ENCODE measurements around the gene WDR45B. TPM values are rescaled to one million over a fixed set of nuclear protein-coding genes. Genes with fewer than 3 reads are reported as not detected.
A peak's percentile ranks its signal among the peaks of the same experiment; 100 is the strongest.

WDR45B gene
- total RNA-seq, 1 experiment from 2014 or later = 132 TPM

DNA sequence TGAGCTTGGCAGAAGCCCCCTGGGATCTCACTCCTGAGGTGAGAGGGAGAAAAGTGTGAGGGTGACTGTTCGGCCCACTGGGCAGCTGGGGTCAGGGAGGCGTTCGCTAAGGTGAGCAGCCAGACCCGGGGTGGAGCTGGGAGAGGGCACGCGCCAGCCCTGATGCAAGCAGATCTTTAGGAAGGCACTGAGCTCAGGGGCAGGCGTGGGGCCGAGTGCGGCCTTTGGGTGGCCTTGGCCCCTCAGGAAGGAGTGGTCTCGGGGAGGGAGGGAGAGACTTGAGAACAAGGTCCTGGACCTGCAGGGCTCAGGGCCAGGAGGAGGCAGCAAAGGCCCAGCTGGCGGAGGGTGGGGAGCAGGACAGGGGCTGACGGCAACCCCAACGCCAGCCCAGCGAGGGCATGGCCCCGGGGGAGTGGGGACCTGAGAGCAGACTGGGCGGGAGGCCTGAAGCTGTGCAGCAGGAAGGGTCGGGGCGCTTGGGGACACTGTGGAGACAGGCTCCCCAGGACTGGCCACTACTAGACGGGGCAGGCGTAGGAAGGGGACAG, 14.5 kb upstream of the WDR45B start:
- Histone ChIP-seq H3K27ac (ENCODE audit: low read length) (no peak overlapping the region), H3K9me3 (ENCODE audit: control insufficient read depth, insufficient read depth, low read depth, low read length) (no peaks in the 10 kb centered on the region), H3K4me1 (ENCODE audit: control insufficient read depth, insufficient read depth, low read length) (no peaks in the 10 kb centered on the region), H3K36me3 (ENCODE audit: control insufficient read depth, insufficient read depth, low read length) (no peaks in the 10 kb centered on the region), H3K27me3 (ENCODE audit: control insufficient read depth, insufficient read depth, low read length) (no peaks in the 10 kb centered on the region), H3K4me3 (ENCODE audit: low read depth in 2 of 2, low read length in 2 of 2) (no peak overlapping the region)
- intact Hi-C loops (cut with micrococcal nuclease; ENCODE audit: unreplicated experiment) = no loop called here
- DNase-seq (ENCODE audit: low read depth, low spot score) = no peak
- TF ChIP-seq TCF7L2 (IDR thresholded peaks at IDR 0.05; ENCODE audit: low read depth, low read length) (no peak), SIN3A (IDR thresholded peaks at IDR 0.05; ENCODE audit: borderline replicate concordance, insufficient read depth, low read depth, low read length) (no peak), POLR2AphosphoS5 (IDR thresholded peaks at IDR 0.05; ENCODE audit: low read depth, low read length) (no peak)
- TF ChIP-seq, protein P1, sequence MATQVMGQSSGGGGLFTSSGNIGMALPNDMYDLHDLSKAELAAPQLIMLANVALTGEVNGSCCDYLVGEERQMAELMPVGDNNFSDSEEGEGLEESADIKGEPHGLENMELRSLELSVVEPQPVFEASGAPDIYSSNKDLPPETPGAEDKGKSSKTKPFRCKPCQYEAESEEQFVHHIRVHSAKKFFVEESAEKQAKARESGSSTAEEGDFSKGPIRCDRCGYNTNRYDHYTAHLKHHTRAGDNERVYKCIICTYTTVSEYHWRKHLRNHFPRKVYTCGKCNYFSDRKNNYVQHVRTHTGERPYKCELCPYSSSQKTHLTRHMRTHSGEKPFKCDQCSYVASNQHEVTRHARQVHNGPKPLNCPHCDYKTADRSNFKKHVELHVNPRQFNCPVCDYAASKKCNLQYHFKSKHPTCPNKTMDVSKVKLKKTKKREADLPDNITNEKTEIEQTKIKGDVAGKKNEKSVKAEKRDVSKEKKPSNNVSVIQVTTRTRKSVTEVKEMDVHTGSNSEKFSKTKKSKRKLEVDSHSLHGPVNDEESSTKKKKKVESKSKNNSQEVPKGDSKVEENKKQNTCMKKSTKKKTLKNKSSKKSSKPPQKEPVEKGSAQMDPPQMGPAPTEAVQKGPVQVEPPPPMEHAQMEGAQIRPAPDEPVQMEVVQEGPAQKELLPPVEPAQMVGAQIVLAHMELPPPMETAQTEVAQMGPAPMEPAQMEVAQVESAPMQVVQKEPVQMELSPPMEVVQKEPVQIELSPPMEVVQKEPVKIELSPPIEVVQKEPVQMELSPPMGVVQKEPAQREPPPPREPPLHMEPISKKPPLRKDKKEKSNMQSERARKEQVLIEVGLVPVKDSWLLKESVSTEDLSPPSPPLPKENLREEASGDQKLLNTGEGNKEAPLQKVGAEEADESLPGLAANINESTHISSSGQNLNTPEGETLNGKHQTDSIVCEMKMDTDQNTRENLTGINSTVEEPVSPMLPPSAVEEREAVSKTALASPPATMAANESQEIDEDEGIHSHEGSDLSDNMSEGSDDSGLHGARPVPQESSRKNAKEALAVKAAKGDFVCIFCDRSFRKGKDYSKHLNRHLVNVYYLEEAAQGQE (IDR thresholded peaks at IDR 0.05; ENCODE audit: insufficient read depth in 1 of 2, low read depth in 2 of 2, low read length in 1 of 2) = no peak
- TF ChIP-seq, protein P2, sequence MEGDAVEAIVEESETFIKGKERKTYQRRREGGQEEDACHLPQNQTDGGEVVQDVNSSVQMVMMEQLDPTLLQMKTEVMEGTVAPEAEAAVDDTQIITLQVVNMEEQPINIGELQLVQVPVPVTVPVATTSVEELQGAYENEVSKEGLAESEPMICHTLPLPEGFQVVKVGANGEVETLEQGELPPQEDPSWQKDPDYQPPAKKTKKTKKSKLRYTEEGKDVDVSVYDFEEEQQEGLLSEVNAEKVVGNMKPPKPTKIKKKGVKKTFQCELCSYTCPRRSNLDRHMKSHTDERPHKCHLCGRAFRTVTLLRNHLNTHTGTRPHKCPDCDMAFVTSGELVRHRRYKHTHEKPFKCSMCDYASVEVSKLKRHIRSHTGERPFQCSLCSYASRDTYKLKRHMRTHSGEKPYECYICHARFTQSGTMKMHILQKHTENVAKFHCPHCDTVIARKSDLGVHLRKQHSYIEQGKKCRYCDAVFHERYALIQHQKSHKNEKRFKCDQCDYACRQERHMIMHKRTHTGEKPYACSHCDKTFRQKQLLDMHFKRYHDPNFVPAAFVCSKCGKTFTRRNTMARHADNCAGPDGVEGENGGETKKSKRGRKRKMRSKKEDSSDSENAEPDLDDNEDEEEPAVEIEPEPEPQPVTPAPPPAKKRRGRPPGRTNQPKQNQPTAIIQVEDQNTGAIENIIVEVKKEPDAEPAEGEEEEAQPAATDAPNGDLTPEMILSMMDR (IDR thresholded peaks at IDR 0.05) = no peak
- peak; percentile 31; the same call in 1 of the 2 replicates for ATAC-seq
- ChIA-PET POLR2A (interaction anchor here (0.6 kb wide), 1 partner anchor 102 kb away, joined by 3 read pairs; no protein-coding TSS in a partner anchor), CTCF (no interaction called here)
- in situ Hi-C loops (cut with HindIII; ENCODE audit: low pct_unique_long_range_greater_than_20kb, low sequenced_read_pairs) = no loop called here
- BruUV-seq (replicated peaks) = no TSS peak

DNA sequence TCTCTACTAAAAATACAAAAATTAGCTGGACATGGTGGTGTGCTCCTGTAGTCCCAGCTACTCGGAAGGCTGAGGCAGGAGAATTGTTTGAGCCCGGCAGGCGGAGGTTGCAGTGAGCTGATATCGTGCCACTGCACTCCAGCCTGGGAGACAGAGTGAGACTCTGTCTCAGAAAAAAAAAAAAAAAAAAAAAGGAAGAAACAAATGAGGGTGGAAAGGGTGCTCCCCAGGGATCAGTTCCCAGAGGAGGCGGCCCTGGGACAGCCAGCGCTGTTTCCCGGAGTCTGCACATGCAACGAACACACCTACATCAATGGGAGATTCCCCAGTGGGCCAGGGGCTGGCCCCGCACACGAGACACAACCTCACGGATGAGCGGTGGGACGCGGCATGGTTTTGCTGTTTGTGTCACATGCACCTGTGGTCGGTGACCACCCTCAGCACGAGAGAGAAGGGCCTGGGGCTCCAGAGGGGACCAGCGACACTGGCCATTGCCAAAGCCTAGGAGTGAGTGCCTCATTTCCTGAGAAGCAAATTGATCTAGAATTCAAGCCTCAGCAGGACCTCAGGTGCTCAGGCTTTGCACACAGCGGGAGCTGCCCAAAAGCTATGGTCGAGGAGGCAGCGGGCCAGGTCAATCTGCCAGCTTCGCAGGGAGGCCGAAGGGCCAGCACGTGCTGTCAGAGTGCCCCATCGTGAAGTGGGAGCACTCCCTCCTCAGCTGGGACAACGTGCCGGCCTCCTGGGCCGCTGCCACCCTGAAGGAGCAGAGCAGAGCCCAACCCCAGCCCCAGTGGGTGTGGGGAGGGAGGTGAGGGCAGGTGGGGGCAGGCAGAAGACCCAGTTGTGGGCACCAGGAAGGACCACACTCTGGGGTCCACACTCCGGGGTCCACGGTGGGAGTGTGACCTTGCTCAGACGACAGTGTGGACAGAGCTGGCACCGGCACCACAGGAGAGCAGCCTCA, 13.8 kb upstream of the WDR45B start:
- BruUV-seq (replicated peaks) = no TSS peak
- CTCF ChIA-PET = no interaction called here
- intact Hi-C loops (cut with micrococcal nuclease; ENCODE audit: unreplicated experiment) = no loop called here

More for the DNA sequence above, 13.8 kb upstream of the WDR45B start:
- TF ChIP-seq POLR2AphosphoS5 (IDR thresholded peaks at IDR 0.05; ENCODE audit: low read depth, low read length) = no peak
- TF ChIP-seq, protein P2 (IDR thresholded peaks at IDR 0.05) = no peak
- no peak for TF ChIP-seq SIN3A (IDR thresholded peaks at IDR 0.05; ENCODE audit: borderline replicate concordance, insufficient read depth, low read depth, low read length)
- no peak for TF ChIP-seq TCF7L2 (IDR thresholded peaks at IDR 0.05; ENCODE audit: low read depth, low read length)
- TF ChIP-seq, protein P1 (IDR thresholded peaks at IDR 0.05; ENCODE audit: insufficient read depth in 1 of 2, low read depth in 2 of 2, low read length in 1 of 2) = no peak
- H3K27me3 ChIP-seq (ENCODE audit: control insufficient read depth, insufficient read depth, low read length) = no peaks in the 10 kb centered on the region
- H3K9me3 ChIP-seq (ENCODE audit: control insufficient read depth, insufficient read depth, low read depth, low read length) = no peaks in the 10 kb centered on the region
- no peaks in the 10 kb centered on the region for H3K4me1 ChIP-seq (ENCODE audit: control insufficient read depth, insufficient read depth, low read length)
- no peak for DNase-seq (ENCODE audit: low read depth, low spot score)
- no peaks in the 10 kb centered on the region for H3K36me3 ChIP-seq (ENCODE audit: control insufficient read depth, insufficient read depth, low read length)
- no peak overlapping the region for H3K27ac ChIP-seq (ENCODE audit: low read length)
- ATAC-seq = peak; percentile 14; the same call in 1 of the 2 replicates
- POLR2A ChIA-PET = no interaction called here
- no peak overlapping the region for H3K4me3 ChIP-seq (ENCODE audit: low read depth in 2 of 2, low read length in 2 of 2)
- in situ Hi-C loops (cut with HindIII; ENCODE audit: low pct_unique_long_range_greater_than_20kb, low sequenced_read_pairs) = no loop called here
